GF-D8 (cell line): ENCODE results near the gene EHD4.

ENCODE experiments used
- DNase-seq: peaks from one replicate; lab custom pipeline; 2025; lab: John Stamatoyannopoulos, UW

The EHD4 gene

GRCh38 chr15:41972253-41973242 is at the start of gene EHD4:
Gene EHD4 (minus strand): TSS chr15:41972557. CDS start chr15:41972494, 63 bp downstream.
- DNase-seq = peak; percentile 66

- DNase-seq = no peak
These were observed 49.2 kb upstream of the EHD4 start for GRCh38 chr15:42021593-42021992.

- DNase-seq = no peak
These were observed 48.4 kb upstream of the EHD4 start, which contains the start of gene PLA2G4E for GRCh38 chr15:42020713-42021273. Gene PLA2G4E (minus strand): TSS chr15:42021042. CDS start chr15:42021030, 12 bp downstream.

GRCh38 chr15:42018306-42019224 is 46.2 kb upstream of the EHD4 start:
- DNase-seq = no peak

GRCh38 chr15:42016971-42017370 is 44.6 kb upstream of the EHD4 start:
- no peak for DNase-seq

GRCh38 chr15:42014406-42014805 is 42.0 kb upstream of the EHD4 start:
- no peak for DNase-seq

- no peak for DNase-seq
These were observed 40.6 kb upstream of the EHD4 start for GRCh38 chr15:42012928-42013482.

GRCh38 chr15:42012241-42012640 is 39.9 kb upstream of the EHD4 start:
- DNase-seq = no peak

- no peak for DNase-seq
These were observed 38.7 kb upstream of the EHD4 start for GRCh38 chr15:42011074-42011473.

GRCh38 chr15:42010434-42010833 is 38.1 kb upstream of the EHD4 start:
- DNase-seq = no peak

GRCh38 chr15:42009474-42009873 is 37.1 kb upstream of the EHD4 start:
- no peak for DNase-seq

- no peak for DNase-seq
These were observed 36.7 kb upstream of the EHD4 start for GRCh38 chr15:42009022-42009421.

GRCh38 chr15:42007386-42007785 is 35.0 kb upstream of the EHD4 start:
- no peak for DNase-seq

GRCh38 chr15:42002333-42002732 is 30.0 kb upstream of the EHD4 start:
- DNase-seq = no peak

- DNase-seq = no peak
These were observed 28.9 kb upstream of the EHD4 start for GRCh38 chr15:42001236-42001635.

GRCh38 chr15:41999290-42000285 is 27.2 kb upstream of the EHD4 start:
- DNase-seq = no peak

- DNase-seq = no peak
These were observed 25.5 kb upstream of the EHD4 start for GRCh38 chr15:41997845-41998244.

GRCh38 chr15:41996921-41997592 is 24.7 kb upstream of the EHD4 start:
- DNase-seq = no peak

- no peak for DNase-seq
These were observed 24.0 kb upstream of the EHD4 start for GRCh38 chr15:41996376-41996775.

GRCh38 chr15:41995476-41995855 is 23.1 kb upstream of the EHD4 start:
- DNase-seq = no peak
